ENCODE results near the gene CRB3. TPM values are rescaled to one million over a fixed set of nuclear protein-coding genes. Genes with fewer than 3 reads are reported as not detected.

Gene CRB3
- total and polyA plus RNA-seq, 9 of the 15 experiments (the other 6 are each of a cell fraction or from before 2014, with no cell fraction given) = 0.49 TPM; not detected in 8

DNA sequence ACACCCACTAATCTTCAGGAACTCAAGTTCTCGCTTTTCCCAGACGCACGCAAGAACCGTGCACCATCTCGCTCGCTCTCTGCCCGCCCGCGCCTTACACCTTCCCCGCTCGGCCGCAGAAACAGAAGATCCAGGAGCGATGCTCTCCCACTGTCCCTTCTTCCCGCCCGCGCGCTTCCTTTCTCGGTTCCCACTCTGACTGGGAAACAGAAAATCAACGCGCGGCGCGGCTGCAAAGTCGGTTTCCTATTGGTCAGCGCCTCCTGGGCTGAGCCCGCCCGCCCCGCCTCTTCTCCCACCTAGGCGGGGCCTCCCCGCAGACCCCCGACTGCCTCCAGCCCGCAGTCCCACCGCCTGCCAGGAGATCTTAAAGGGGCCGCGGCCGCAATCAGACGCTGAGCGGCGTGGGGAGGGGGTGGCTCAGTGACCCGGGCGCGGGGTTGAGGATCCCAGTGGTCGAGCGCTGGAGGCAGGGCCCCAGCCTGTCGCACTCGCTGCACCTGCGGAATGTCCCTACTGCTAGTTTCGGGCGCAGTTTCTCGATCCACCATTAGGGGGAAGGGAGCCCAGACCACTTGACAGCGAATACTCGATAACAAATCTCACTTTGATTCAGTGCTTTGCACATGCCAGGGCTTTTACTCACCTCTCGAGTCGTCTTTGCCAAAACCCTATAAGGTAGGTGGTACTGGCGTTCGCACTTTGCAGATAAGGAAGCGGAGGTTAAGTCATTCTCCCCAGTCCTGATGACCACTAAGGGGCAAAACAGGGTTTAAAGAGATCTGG lies 3.8 kb upstream of the CRB3 start (continued):
- TF ChIP-seq SMAD1 (IDR thresholded peaks at IDR 0.05; ENCODE audit: low read depth, low read length, partially characterized antibody) = no peak
- TF ChIP-seq ZNF785 (CRISPR knock-in tag; IDR thresholded peaks at IDR 0.05) = no peak
- no peak; a peak in 1 of 4 replicates for TF ChIP-seq TBL1XR1 (IDR thresholded peaks at IDR 0.05; ENCODE audit: low read length in 2 of 2)
- no peak for TF ChIP-seq MXI1 (IDR thresholded peaks at IDR 0.05; ENCODE audit: low read depth, low read length)
- peak; percentile 13; the same call in 1 of the 2 replicates for TF ChIP-seq SMC3 (conservative IDR thresholded peaks at IDR 0.05; ENCODE audit: insufficient read depth, low read depth, low read length)
- no peak for TF ChIP-seq SMARCA4 (IDR thresholded peaks at IDR 0.05)
- no peak for TF ChIP-seq ATF2 (CRISPR knock-in tag; IDR thresholded peaks at IDR 0.05)
- no peak for TF ChIP-seq ZSCAN32 (CRISPR knock-in tag; IDR thresholded peaks at IDR 0.05)
- 0 out of 2 replicates have a peak, but pooled peaks have one; percentile 52 for TF ChIP-seq LEF1 (IDR thresholded peaks at IDR 0.05)
- no peak for TF ChIP-seq GTF2B (IDR thresholded peaks at IDR 0.05; ENCODE audit: extremely low read depth, insufficient read length)
- no peak for TF ChIP-seq POLR2A (conservative IDR thresholded peaks at IDR 0.05)
- no peak; the same call in 1 of the 2 replicates for TF ChIP-seq CBX1 (IDR thresholded peaks at IDR 0.05; ENCODE audit: low read depth)
- no peak for TF ChIP-seq TAL1 (IDR thresholded peaks at IDR 0.05)
- TF ChIP-seq DEAF1 (CRISPR knock-in tag; IDR thresholded peaks at IDR 0.05) = no peak
- no peak for TF ChIP-seq MCM5 (IDR thresholded peaks at IDR 0.05; ENCODE audit: low read depth)
- no peak for TF ChIP-seq TFAM (CRISPR knock-in tag; conservative IDR thresholded peaks at IDR 0.05)
- no peak for TF ChIP-seq NCOA6 (IDR thresholded peaks at IDR 0.05)
- TF ChIP-seq THAP7 (CRISPR knock-in tag; IDR thresholded peaks at IDR 0.05) = no peak
- TF ChIP-seq TBP (optimal IDR thresholded peaks at IDR 0.05; ENCODE audit: low read depth, low read length) = peak; percentile 37
- no peak for TF ChIP-seq SIRT6 (IDR thresholded peaks at IDR 0.05; ENCODE audit: low read depth, low read length)
- no peak for TF ChIP-seq ZNF212 (CRISPR knock-in tag; IDR thresholded peaks at IDR 0.05)
- TF ChIP-seq EP400 (IDR thresholded peaks at IDR 0.05) = no peak; the same call in none of the 2 replicates
- no peak for TF ChIP-seq GATAD2B (IDR thresholded peaks at IDR 0.05; ENCODE audit: borderline replicate concordance)
- TF ChIP-seq ID3 (CRISPR knock-in tag; IDR thresholded peaks at IDR 0.05) = no peak
- TF ChIP-seq ID3 (tag; IDR thresholded peaks at IDR 0.05) = no peak
- no peak for TF ChIP-seq ZNF668 (CRISPR knock-in tag; IDR thresholded peaks at IDR 0.05)
- TF ChIP-seq DIDO1 (tag; IDR thresholded peaks at IDR 0.05; ENCODE audit: low read depth) = no peak

Data from K562 (cell line).